Adrenal gland (tissue), 12 donors: ENCODE data around the gene NMUR1. TPM values are rescaled to one million over a fixed set of nuclear protein-coding genes. Genes with fewer than 3 reads are reported as not detected.

Experiments
- DNase-seq, 7 donors: peaks; one replicate each; pipeline ENCODE4 v3.0.0-alpha.2; 2019 to 2020
- H3K27ac ChIP-seq, 5 donors: fragments of 200-600 bp; sonication (generic) in 4 of 5; 1 replicate in 3 of 5; 2 replicates in 2 of 5; pipeline versions ENCODE4 v1.5.1 to v1.8.0; 2016 to 2020; ENCODE audit warnings: mild to moderate bottlenecking in 1 of 5
- H3K27me3 ChIP-seq: fragments of 200-600 bp; 2 replicates; pipeline ENCODE4 v1.8.0; 2021
- H3K36me3 ChIP-seq, 2 donors: fragments of 200-600 bp; replicated peaks in 1 of 2; 1 replicate in 1 of 2; 2 replicates in 1 of 2; pipeline versions ENCODE4 v1.5.1 to v1.8.0; 2018 to 2022
- H3K4me1 ChIP-seq, 2 donors: fragments of 200-600 bp; replicated peaks in 1 of 2; 1 replicate in 1 of 2; 2 replicates in 1 of 2; pipeline versions ENCODE4 v1.5.1 to v1.8.0; 2018 to 2021
- H3K4me3 ChIP-seq, 4 donors: fragments of 200-600 bp; sonication (generic) in 3 of 4; one replicate each; pipeline ENCODE4 v1.5.1; 2016 to 2018
- H3K9me3 ChIP-seq, 3 donors: fragments of 200-600 bp; sonication (generic) in 1 of 3; replicated peaks in 1 of 3; 1 replicate in 2 of 3; 2 replicates in 1 of 3; pipeline versions ENCODE4 v1.5.1 to v1.8.0; 2016 to 2021
- CTCF ChIP-seq, 6 experiments: fragments of 450-650 bp in 4 of 6; fragments of 200-600 bp in 2 of 6; sonication (generic) in 1 of 6; IDR thresholded peaks; 1 replicate in 5 of 6; 2 replicates in 1 of 6; pipeline versions ENCODE4 v1.5.1 to v1.8.0; 2016 to 2021; ENCODE audit warnings: antibody characterized with exemption in 6 of 6, mild to moderate bottlenecking in 2 of 6, moderate library complexity in 1 of 6
- POLR2A ChIP-seq, 2 donors: fragments of 450-650 bp; IDR thresholded peaks; one replicate each; pipeline ENCODE4 v1.6.1; 2017; ENCODE audit warnings: antibody characterized with exemption in 2 of 2, mild to moderate bottlenecking in 2 of 2, moderate library complexity in 1 of 2
- WGBS, 4 donors: extraction: QIAGEN DNeasy Blood & Tissue Kit in 2 of 4; methylation state at CpG; one replicate each; pipeline versions ENCODE4 v1.1.5 to v1.1.7; 2013 to 2017; 5-methylcytosine and 5-hydroxymethylcytosine counted together
- intact Hi-C, 2 donors: fragments of 100-400 bp; cut with DNase I; formaldehyde crosslinking; loops; one replicate each; pipeline versions ENCODE4 v1.14.1 to v1.15.0; 2022 to 2023
- polyA plus RNA-seq, 3 donors: library from polyadenylated mRNA; stranded (reverse); fragments of 200-250 nt in 2 of 3; fragments of 350-450 nt in 1 of 3; fragmentation: Illumina TruSeq in 1 of 3; extraction: RNeasy Lipid Tissue Mini Kit (QIAGEN cat#74804) in 1 of 3; gene quantifications; one replicate each; pipeline ENCODE4 v1.2.3, GENCODE V29; 2013 to 2014
- total RNA-seq, 9 donors: library from RNA; depleted of rRNA in 4 of 9; stranded (reverse); fragments of >200 nt in 4 of 9; fragments of 120-200 nt in 1 of 9; fragmentation: NEBNext Ultra II Directional in 1 of 9; extraction: Animal tissue kit (Norgen Biotek cat#: 25700) in 1 of 9; gene quantifications; one replicate each; pipeline versions ENCODE4 v1.1.0 to v1.2.4, GENCODE V29; 2013 to 2023
- donor health status: healthy with polysubstance abuse.
- donor health status: Bipolar disorder and iron deficiency.
- donor health status: DM: yes; HTN: yes; CAD: no.
- donor health status: DM: no; HTN: no; CAD: no.
- donor health status: DM: no; HTN: no; CAD: no.
- donor health status: DM: yes; HTN: yes; CAD: no.

The NMUR1 gene
- total and polyA plus RNA-seq, 12 donors = 0.32 to 3.2 (median 1.3) TPM

- WGBS, 4 donors = 41 to 51% (median 47%) methylated on average over 14 of the region's 14 CpGs
- no peaks in the 10 kb centered on the region for H3K4me1 ChIP-seq
- H3K4me3 ChIP-seq = peak overlapping the region in 1 of 4 donors; percentile 32
- no peak for TF ChIP-seq CTCF (IDR thresholded peaks at IDR 0.05)
- no peak for TF ChIP-seq POLR2A (IDR thresholded peaks at IDR 0.05)
- peak; percentile 43 to 82 (median 56) for DNase-seq
- intact Hi-C loops = loop anchor here (5.0 kb wide), 3 partner anchors 33 to 73 kb away; no protein-coding TSS in a partner anchor
- no peaks in the 10 kb centered on the region for H3K27me3 ChIP-seq
- H3K27ac ChIP-seq = peak overlapping the region in 4 of 5 donors; percentile 22 to 92 (median 58)
- H3K9me3 ChIP-seq = no peaks in the 10 kb centered on the region
- H3K36me3 ChIP-seq = no peaks in the 10 kb centered on the region
Measured at GRCh38 chr2:231554748-231555545, 24.7 kb upstream of the NMUR1 start.

GRCh38 chr2:231554327-231554726 lies 24.1 kb upstream of the NMUR1 start:
- H3K4me3 ChIP-seq = peak overlapping the region in 1 of 4 donors; percentile 32
- 48 to 62% (median 54%) methylated on average over 8 of the region's 8 CpGs for WGBS, 4 donors

GRCh38 chr2:231552752-231553151 lies 22.5 kb upstream of the NMUR1 start:
- H3K27ac ChIP-seq = no peak overlapping the region
- H3K4me3 ChIP-seq = no peak overlapping the region
- no peaks in the 10 kb centered on the region for H3K4me1 ChIP-seq
- no peaks in the 10 kb centered on the region for H3K36me3 ChIP-seq
- H3K9me3 ChIP-seq = no peaks in the 10 kb centered on the region
- no peak for TF ChIP-seq CTCF (IDR thresholded peaks at IDR 0.05)
- TF ChIP-seq POLR2A (IDR thresholded peaks at IDR 0.05) = no peak
- intact Hi-C loops = no loop called here
- no peaks in the 10 kb centered on the region for H3K27me3 ChIP-seq
- DNase-seq = no peak

More at GRCh38 chr2:231554327-231554726, 24.1 kb upstream of the NMUR1 start:
- Histone ChIP-seq H3K4me1 (no peaks in the 10 kb centered on the region), H3K36me3 (no peaks in the 10 kb centered on the region), H3K27ac (peak overlapping the region in 4 of 5 donors; percentile 13 to 92 (median 50)), H3K9me3 (no peaks in the 10 kb centered on the region), H3K27me3 (no peaks in the 10 kb centered on the region)
- intact Hi-C loops = no loop called here
- no peak for DNase-seq
- TF ChIP-seq CTCF (IDR thresholded peaks at IDR 0.05) (no peak), POLR2A (IDR thresholded peaks at IDR 0.05) (no peak)

- H3K36me3 ChIP-seq = no peaks in the 10 kb centered on the region
- no peaks in the 10 kb centered on the region for H3K9me3 ChIP-seq
- no peak overlapping the region for H3K4me3 ChIP-seq
- H3K27me3 ChIP-seq = no peaks in the 10 kb centered on the region
- intact Hi-C loops = no loop called here
- H3K4me1 ChIP-seq = peaks cover 0 to 5% of the 10 kb centered on the region in 2 donors
- no peak for TF ChIP-seq POLR2A (IDR thresholded peaks at IDR 0.05)
- no peak for TF ChIP-seq CTCF (IDR thresholded peaks at IDR 0.05)
- H3K27ac ChIP-seq = no peak overlapping the region
- WGBS, 4 donors = 79 to 88% (median 84%) methylated on average over 11 to 13 of the region's 13 CpGs
- no peak for DNase-seq
Measured at GRCh38 chr2:231549446-231550239, 19.4 kb upstream of the NMUR1 start.
